ENCODE data around the gene TRIM66. TPM values are rescaled to one million over a fixed set of nuclear protein-coding genes. Genes with fewer than 3 reads are reported as not detected.

The TRIM66 gene
- total and polyA plus RNA-seq, 9 of the 15 experiments (the other 6 are each of a cell fraction or from before 2014, with no cell fraction given), result 1.1 to 7.3 (median 4.9) TPM

DNA sequence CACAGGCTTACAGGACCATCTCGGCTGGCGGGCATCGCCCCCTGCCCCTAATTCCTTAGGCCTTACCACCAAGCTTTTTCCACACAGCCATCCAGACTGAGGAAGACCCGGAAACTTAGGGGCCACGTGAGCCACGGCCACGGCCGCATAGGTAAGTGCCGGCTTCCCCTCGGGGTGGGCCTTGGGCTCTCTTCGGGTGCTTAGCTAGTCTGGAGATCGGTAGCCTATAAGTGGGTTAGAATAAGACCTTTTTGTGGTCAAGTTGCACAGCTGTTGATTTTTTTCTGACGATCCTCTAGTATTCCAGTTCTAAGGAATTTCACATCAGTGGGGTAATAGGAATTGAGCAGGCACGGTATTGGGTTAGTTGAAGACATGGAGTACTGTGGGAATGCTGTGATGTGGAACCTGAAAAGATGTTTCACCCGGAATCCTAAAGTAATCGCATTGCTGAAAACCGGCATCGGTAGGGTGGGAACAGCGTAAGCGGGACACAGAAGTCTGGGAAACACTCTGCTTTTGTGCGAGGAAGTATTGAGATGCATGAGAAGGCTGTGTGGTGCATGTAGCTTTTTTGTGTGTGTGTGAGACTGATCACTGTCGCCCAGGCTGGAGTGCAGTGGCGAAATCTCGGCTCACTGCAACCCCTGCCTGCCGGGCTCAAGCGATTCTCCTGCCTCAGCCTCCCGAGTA is 796 bp upstream of the TRIM66 start (continued):
- TF ChIP-seq ZSCAN29 (IDR thresholded peaks at IDR 0.05), result no peak
- TF ChIP-seq, protein P1, sequence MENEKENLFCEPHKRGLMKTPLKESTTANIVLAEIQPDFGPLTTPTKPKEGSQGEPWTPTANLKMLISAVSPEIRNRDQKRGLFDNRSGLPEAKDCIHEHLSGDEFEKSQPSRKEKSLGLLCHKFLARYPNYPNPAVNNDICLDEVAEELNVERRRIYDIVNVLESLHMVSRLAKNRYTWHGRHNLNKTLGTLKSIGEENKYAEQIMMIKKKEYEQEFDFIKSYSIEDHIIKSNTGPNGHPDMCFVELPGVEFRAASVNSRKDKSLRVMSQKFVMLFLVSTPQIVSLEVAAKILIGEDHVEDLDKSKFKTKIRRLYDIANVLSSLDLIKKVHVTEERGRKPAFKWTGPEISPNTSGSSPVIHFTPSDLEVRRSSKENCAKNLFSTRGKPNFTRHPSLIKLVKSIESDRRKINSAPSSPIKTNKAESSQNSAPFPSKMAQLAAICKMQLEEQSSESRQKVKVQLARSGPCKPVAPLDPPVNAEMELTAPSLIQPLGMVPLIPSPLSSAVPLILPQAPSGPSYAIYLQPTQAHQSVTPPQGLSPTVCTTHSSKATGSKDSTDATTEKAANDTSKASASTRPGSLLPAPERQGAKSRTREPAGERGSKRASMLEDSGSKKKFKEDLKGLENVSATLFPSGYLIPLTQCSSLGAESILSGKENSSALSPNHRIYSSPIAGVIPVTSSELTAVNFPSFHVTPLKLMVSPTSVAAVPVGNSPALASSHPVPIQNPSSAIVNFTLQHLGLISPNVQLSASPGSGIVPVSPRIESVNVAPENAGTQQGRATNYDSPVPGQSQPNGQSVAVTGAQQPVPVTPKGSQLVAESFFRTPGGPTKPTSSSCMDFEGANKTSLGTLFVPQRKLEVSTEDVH (IDR thresholded peaks at IDR 0.05; ENCODE audit: low read depth, partially characterized antibody), result no peak
- TF ChIP-seq ZKSCAN8 (CRISPR knock-in tag; IDR thresholded peaks at IDR 0.05), result no peak
- TF ChIP-seq SNRNP70 (optimal IDR thresholded peaks at IDR 0.05; ENCODE audit: low read depth, low read length), result peak; percentile 59
- no peak for TF ChIP-seq WHSC1 (IDR thresholded peaks at IDR 0.05; ENCODE audit: low read length)
- TF ChIP-seq, protein P2, sequence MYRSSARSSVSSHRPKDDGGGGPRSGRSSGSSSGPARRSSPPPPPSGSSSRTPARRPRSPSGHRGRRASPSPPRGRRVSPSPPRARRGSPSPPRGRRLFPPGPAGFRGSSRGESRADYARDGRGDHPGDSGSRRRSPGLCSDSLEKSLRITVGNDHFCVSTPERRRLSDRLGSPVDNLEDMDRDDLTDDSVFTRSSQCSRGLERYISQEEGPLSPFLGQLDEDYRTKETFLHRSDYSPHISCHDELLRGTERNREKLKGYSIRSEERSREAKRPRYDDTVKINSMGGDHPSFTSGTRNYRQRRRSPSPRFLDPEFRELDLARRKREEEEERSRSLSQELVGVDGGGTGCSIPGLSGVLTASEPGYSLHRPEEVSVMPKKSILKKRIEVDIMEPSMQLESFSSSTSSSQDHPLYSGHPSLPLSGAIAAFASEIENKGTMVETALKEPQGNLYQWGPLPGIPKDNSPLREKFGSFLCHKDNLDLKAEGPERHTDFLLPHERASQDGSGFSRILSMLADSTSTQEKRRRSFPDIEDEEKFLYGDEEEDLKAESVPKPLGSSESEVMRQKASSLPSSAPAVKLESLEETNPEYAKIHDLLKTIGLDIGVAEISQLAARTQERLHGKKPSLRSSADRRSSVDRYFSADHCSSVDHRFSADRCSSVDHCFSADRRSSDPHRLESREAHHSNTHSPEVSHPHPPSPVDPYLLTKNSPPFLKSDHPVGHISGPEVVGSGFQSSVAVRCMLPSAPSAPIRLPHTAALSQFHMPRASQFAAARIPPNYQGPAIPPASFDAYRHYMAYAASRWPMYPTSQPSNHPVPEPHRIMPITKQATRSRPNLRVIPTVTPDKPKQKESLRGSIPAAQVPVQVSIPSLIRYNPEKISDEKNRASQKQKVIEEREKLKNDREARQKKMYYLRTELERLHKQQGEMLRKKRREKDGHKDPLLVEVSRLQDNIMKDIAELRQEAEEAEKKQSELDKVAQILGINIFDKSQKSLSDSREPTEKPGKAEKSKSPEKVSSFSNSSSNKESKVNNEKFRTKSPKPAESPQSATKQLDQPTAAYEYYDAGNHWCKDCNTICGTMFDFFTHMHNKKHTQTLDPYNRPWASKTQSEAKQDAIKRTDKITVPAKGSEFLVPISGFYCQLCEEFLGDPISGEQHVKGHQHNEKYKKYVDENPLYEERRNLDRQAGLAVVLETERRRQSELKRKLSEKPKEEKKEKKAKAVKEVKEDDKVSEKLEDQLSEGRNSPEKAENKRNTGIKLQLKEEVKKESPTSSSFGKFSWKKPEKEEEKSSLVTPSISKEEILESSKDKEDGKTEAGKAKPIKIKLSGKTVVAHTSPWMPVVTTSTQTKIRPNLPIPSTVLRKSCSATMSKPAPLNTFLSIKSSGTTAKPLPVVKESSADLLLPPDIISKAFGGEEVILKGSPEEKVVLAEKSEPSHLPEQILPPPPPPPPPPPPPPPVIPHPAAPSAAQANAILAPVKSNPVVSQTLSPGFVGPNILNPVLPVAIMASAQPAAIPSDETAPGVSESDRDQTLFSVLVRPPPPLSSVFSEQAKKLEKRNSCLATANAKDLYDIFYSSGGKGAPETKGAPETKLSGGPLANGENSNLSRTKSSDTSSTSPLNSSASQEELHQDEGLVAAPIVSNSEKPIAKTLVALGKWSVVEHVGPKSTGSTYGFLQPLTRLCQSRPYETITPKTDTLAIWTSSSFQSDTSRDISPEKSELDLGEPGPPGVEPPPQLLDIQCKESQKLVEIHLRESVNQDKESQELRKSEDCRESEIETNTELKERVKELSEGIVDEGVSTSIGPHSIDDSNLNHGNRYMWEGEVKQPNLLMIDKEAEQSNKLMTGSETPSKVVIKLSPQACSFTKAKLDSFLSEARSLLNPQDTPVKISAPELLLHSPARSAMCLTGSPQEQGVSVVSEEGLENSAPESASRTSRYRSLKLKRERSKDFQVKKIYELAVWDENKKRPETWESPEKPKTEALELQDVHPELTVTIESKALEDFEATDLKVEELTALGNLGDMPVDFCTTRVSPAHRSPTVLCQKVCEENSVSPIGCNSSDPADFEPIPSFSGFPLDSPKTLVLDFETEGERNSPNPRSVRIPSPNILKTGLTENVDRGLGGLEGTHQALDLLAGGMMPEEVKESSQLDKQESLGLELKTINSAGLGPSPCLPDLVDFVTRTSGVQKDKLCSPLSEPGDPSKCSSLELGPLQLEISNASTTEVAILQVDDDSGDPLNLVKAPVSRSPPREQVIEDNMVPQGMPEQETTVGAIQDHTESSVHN (IDR thresholded peaks at IDR 0.05; ENCODE audit: borderline replicate concordance in 1 of 2, low read depth in 1 of 2), result no peak
- TF ChIP-seq PHF8 (IDR thresholded peaks at IDR 0.05; ENCODE audit: borderline replicate concordance, low read length), result no peak
- no peak for TF ChIP-seq ZBTB7A (IDR thresholded peaks at IDR 0.05; ENCODE audit: borderline replicate concordance, control insufficient read depth, low read depth, low read length)
- TF ChIP-seq SMARCA5 (IDR thresholded peaks at IDR 0.05), result no peak
- TF ChIP-seq ILF3 (IDR thresholded peaks at IDR 0.05; ENCODE audit: borderline replicate concordance), result no peak
- TF ChIP-seq FOXP1 (CRISPR knock-in tag; IDR thresholded peaks at IDR 0.05), result no peak
- TF ChIP-seq, protein P3, sequence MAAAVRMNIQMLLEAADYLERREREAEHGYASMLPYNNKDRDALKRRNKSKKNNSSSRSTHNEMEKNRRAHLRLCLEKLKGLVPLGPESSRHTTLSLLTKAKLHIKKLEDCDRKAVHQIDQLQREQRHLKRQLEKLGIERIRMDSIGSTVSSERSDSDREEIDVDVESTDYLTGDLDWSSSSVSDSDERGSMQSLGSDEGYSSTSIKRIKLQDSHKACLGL (CRISPR knock-in tag; IDR thresholded peaks at IDR 0.05; ENCODE audit: borderline replicate concordance, poor library complexity, severe bottlenecking), result no peak
- peak; percentile 1 for TF ChIP-seq SAP30 (IDR thresholded peaks at IDR 0.05; ENCODE audit: borderline replicate concordance, insufficient read depth, low read depth, low read length, poor library complexity, severe bottlenecking)
- TF ChIP-seq, protein P4, sequence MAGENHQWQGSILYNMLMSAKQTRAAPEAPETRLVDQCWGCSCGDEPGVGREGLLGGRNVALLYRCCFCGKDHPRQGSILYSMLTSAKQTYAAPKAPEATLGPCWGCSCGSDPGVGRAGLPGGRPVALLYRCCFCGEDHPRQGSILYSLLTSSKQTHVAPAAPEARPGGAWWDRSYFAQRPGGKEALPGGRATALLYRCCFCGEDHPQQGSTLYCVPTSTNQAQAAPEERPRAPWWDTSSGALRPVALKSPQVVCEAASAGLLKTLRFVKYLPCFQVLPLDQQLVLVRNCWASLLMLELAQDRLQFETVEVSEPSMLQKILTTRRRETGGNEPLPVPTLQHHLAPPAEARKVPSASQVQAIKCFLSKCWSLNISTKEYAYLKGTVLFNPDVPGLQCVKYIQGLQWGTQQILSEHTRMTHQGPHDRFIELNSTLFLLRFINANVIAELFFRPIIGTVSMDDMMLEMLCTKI (IDR thresholded peaks at IDR 0.05; ENCODE audit: partially characterized antibody), result no peak

Data from K562 (cell line).